T-helper 17 cell (primary cell): Measurements from ENCODE around the gene LARGE1. TPM values are rescaled to one million over a fixed set of nuclear protein-coding genes. Genes with fewer than 3 reads are reported as not detected.

Experiments
- ATAC-seq: fragments of 150-1000 bp; cut with Tn5 transposase; 2 replicates; pipeline ENCODE4 v1.10.0; 2021; ENCODE audit warnings: mild to moderate bottlenecking, moderate library complexity
- DNase-seq, 3 donors: peaks; one replicate each; pipeline versions ENCODE4 v3.0.0 to v3.0.0-alpha.2; 2020 to 2021
- H3K9me3 ChIP-seq: one replicate; pipeline ENCODE4 v1.7.0; 2013; ENCODE audit warnings: low read length, mild to moderate bottlenecking; ENCODE audit not compliant: control insufficient read depth, poor library complexity, severe bottlenecking
- H3K27ac Mint-ChIP-seq: one replicate; pipeline ENCODE4 v1.8.0; 2022; ENCODE audit warnings: mild to moderate bottlenecking, moderate library complexity, mixed read lengths
- H3K27me3 Mint-ChIP-seq: one replicate; pipeline ENCODE4 v1.8.0; 2022; ENCODE audit warnings: mixed read lengths
- H3K36me3 Mint-ChIP-seq: one replicate; pipeline ENCODE4 v1.8.0; 2022; ENCODE audit warnings: low read depth, mixed read lengths
- H3K4me1 Mint-ChIP-seq: one replicate; pipeline ENCODE4 v1.8.0; 2022; ENCODE audit warnings: mild to moderate bottlenecking, mixed read lengths
- H3K4me3 Mint-ChIP-seq: one replicate; pipeline ENCODE4 v1.8.0; 2022; ENCODE audit warnings: mild to moderate bottlenecking, moderate library complexity, mixed read lengths
- total RNA-seq, 4 donors: library from RNA in 2 of 4; stranded (reverse) in 2 of 4; gene quantifications; one replicate each; pipeline ENCODE4 v1.2.3 and lab custom pipeline; 2022 to 2026

The LARGE1 gene
- total RNA-seq, 2 donors from 2014 or later: 2.1 to 7.0 TPM

DNA sequence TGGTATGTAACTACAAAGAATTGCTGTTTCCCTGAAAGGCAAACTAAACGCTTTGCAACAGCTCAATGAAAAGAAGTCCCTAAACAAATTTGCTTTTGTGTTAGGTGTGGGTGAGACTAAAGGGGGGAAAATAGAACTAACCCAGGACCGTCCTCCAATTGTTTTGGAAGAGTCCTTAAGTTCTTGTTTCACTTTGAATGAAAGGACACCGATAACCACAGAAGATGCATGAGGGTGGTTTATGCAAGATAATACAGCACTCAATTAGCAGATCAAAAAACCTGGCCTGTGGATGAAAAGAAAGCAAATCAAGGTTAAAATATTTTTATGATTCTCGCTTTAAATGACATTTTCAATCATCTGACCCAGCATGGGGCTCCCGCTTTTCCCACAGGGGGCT is 557.6 kb downstream of the LARGE1 start:
- H3K27ac Mint-ChIP-seq: no peak overlapping the region
- no peaks in the 10 kb centered on the region for H3K27me3 Mint-ChIP-seq
- no peak for ATAC-seq
- no peak overlapping the region for H3K4me3 Mint-ChIP-seq
- H3K4me1 Mint-ChIP-seq: no peaks in the 10 kb centered on the region
- H3K9me3 ChIP-seq: no peaks in the 10 kb centered on the region
- H3K36me3 Mint-ChIP-seq: no peaks in the 10 kb centered on the region
- DNase-seq: no peak

DNA sequence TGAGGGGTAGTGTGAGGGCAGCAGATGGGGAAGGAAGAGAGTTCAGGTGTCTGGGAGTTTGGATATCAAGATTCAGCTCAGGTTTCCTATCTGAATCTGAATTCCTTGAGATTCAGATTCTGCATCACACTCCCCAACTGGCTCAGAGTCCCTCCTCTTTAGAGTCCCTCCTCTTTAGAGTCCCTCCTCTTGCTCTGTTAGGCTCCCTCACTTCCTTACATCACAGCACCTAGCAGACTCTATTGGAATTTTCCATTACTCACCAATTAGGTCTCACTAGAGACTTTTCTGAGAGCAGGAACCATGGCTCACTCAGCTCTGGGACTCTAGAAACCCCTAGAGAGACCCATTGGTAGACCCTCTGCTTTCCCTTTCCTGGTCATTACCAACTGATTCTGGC is 558.7 kb downstream of the LARGE1 start:
- ATAC-seq (no peak), DNase-seq (no peak)
- Mint-ChIP-seq H3K27me3 (no peaks in the 10 kb centered on the region), H3K27ac (no peak overlapping the region), H3K4me1 (no peaks in the 10 kb centered on the region), H3K4me3 (no peak overlapping the region), H3K36me3 (no peaks in the 10 kb centered on the region)
- no peaks in the 10 kb centered on the region for H3K9me3 ChIP-seq

DNA sequence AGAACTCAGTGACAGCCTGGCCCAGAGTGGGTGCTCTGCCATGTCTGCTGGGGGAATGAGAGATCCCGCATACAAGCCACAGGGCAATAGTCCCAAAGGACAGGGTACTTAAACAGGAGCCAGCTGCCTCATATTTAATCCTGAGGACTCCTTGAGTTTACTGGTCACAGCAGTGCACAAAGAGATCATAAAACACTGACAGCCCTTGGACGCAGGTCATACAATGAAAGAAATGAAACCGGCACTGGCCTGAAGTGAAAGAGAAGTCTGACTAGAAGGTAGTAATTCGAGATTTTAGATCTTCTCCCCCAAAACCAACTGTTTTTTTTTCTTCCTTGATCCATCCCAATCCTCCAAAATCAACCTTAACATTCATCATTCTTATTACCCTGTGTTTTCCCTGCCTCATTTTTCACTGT is 562.3 kb downstream of the LARGE1 start:
- ATAC-seq (no peak), DNase-seq (no peak)
- Mint-ChIP-seq H3K36me3 (no peaks in the 10 kb centered on the region), H3K27me3 (no peaks in the 10 kb centered on the region), H3K27ac (no peak overlapping the region), H3K4me1 (no peaks in the 10 kb centered on the region), H3K4me3 (no peak overlapping the region)
- no peaks in the 10 kb centered on the region for H3K9me3 ChIP-seq

DNA sequence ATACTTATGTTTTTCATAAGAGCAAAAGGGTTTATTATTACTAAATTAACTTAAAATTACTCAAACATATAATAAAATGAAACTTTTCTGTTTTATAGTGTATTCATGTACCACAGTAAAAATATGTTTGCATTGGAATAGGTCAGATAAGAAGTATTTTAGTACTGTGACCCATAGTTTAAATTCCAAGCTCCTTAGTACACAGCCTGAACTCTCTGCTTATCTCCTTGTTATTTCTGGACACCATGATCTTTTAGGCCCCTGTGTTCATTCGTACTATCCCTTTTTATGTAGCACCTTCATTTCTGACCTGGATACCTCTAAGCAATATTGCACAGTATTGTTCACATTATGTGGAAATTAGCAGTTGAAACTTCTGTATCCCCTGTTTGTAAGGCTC is 565.3 kb downstream of the LARGE1 start:
- Mint-ChIP-seq H3K27ac (no peak overlapping the region), H3K36me3 (no peaks in the 10 kb centered on the region), H3K4me1 (no peaks in the 10 kb centered on the region), H3K4me3 (no peak overlapping the region), H3K27me3 (no peaks in the 10 kb centered on the region)
- DNase-seq (no peak), ATAC-seq (no peak)
- H3K9me3 ChIP-seq: no peaks in the 10 kb centered on the region

DNA sequence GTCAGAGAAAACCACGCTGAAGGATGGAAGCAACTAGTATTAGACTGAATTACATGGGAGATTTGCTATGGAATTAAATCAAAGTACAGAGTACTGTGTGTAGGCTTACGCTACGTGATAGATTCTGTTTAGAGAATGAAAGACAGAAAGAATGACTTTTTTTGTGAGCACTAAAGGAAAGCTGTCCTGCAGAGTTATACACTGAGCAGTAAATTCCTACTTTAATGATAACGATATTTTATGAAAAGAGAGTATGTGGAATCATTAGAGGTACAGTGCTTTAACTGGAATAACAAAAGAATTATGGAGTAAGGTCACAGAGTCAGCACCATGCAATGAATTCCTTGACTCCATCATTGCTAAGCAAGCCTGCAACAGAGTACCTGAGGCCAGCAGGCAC is 566.8 kb downstream of the LARGE1 start:
- H3K9me3 ChIP-seq: no peaks in the 10 kb centered on the region
- H3K27me3 Mint-ChIP-seq: no peaks in the 10 kb centered on the region
- no peak overlapping the region for H3K4me3 Mint-ChIP-seq
- ATAC-seq (no peak), DNase-seq (no peak)
- no peaks in the 10 kb centered on the region for H3K4me1 Mint-ChIP-seq
- H3K27ac Mint-ChIP-seq: no peak overlapping the region
- no peaks in the 10 kb centered on the region for H3K36me3 Mint-ChIP-seq

DNA sequence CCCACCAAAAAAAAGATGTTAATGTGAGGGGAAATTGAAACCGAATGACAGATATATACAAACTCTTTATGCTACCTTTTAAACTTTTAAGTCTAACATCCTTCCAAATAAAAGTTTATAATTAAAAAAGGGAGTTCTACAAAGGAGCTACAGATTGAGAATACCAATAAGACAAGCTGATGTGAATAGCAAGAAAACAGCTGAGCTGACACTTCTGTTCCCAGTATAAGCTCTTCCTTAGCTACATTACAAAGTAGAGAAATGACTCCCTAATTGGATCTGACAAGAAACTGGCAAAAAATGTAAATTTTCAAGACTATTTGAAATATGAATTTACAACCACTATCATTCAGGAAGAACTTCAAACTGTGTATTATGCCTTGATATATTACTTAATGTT is 567.5 kb downstream of the LARGE1 start:
- Mint-ChIP-seq H3K4me1 (no peaks in the 10 kb centered on the region), H3K4me3 (no peak overlapping the region), H3K27ac (no peak overlapping the region), H3K27me3 (no peaks in the 10 kb centered on the region), H3K36me3 (no peaks in the 10 kb centered on the region)
- DNase-seq (no peak), ATAC-seq (no peak)
- H3K9me3 ChIP-seq: no peaks in the 10 kb centered on the region

DNA sequence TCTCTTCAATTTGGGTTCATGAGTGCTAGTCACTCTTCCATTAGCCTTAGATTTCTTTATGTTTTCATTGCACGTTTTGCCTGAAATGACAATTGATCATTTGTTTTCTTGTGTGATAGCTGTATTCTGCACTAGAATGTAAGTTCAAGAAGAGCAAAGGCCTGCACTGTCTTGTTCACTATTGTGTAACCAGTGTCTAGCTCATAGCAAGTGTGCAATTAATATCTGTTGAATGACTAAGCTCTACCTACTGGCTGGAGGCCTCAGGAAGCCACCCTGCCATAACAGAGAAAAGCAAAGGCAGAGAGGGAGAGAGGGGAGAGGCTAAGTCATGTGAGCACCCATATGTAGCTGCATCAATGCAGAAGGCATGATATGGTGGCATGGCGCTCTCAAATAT is 569.3 kb downstream of the LARGE1 start:
- ATAC-seq (no peak), DNase-seq (no peak)
- H3K27me3 Mint-ChIP-seq: no peaks in the 10 kb centered on the region
- no peaks in the 10 kb centered on the region for H3K4me1 Mint-ChIP-seq
- no peaks in the 10 kb centered on the region for H3K36me3 Mint-ChIP-seq
- no peak overlapping the region for H3K27ac Mint-ChIP-seq
- H3K9me3 ChIP-seq: no peaks in the 10 kb centered on the region
- no peak overlapping the region for H3K4me3 Mint-ChIP-seq

DNA sequence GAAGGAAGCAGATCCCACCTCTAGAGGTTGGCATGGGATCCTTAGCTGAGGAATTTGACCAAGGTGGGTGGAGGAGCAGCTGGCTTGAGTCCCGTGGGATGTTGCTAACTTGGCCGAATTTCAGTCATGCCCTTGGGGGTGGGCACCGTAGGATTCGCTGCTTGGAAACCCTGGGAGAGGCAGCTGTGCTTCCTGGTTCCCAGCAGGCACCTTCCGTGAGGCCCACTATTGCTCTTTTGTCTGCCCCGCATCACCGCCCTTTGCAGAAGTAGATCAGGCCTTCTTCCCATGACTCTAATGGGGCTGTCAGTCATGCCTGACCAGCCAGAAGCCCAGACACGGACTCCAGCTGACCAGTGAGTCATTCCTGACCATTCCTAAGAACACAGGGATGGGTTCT is 569.8 kb downstream of the LARGE1 start:
- no peak overlapping the region for H3K4me3 Mint-ChIP-seq
- no peak overlapping the region for H3K27ac Mint-ChIP-seq
- no peaks in the 10 kb centered on the region for H3K36me3 Mint-ChIP-seq

DNA sequence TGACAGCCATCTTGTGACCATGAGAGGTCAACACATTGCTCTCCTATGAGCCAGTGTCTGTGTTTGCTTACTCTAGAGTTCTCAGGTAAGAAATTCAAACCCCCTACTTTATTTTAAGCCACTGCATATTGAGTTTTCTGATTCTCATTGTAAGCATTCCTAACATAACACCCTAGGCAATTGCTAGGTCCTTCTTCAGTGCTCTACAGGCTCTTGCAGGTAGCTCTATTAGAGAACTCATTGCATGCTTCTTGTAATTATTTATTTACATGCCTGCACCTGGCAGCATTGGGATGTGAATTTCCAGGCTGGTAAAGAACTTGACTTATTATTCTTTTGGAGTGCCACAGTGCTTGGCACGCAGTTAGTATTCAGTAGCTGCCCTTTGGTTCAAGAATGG is 573.3 kb downstream of the LARGE1 start:
- DNase-seq: no peak
- no peaks in the 10 kb centered on the region for H3K36me3 Mint-ChIP-seq
- no peaks in the 10 kb centered on the region for H3K9me3 ChIP-seq
- no peaks in the 10 kb centered on the region for H3K27me3 Mint-ChIP-seq
- H3K4me1 Mint-ChIP-seq: no peaks in the 10 kb centered on the region
- H3K4me3 Mint-ChIP-seq: no peak overlapping the region
- ATAC-seq: no peak
- H3K27ac Mint-ChIP-seq: no peak overlapping the region

More for the DNA sequence above, 569.8 kb downstream of the LARGE1 start:
- Mint-ChIP-seq H3K27me3 (no peaks in the 10 kb centered on the region), H3K4me1 (no peaks in the 10 kb centered on the region)
- no peak for ATAC-seq
- H3K9me3 ChIP-seq: no peaks in the 10 kb centered on the region
- no peak for DNase-seq

GRCh38 chr22:33341611-33342010 is 578.7 kb downstream of the LARGE1 start:
- no peak for ATAC-seq
- Mint-ChIP-seq H3K36me3 (no peaks in the 10 kb centered on the region), H3K4me3 (no peak overlapping the region), H3K4me1 (no peaks in the 10 kb centered on the region), H3K27ac (no peak overlapping the region), H3K27me3 (no peaks in the 10 kb centered on the region)
- no peaks in the 10 kb centered on the region for H3K9me3 ChIP-seq
- no peak for DNase-seq

DNA sequence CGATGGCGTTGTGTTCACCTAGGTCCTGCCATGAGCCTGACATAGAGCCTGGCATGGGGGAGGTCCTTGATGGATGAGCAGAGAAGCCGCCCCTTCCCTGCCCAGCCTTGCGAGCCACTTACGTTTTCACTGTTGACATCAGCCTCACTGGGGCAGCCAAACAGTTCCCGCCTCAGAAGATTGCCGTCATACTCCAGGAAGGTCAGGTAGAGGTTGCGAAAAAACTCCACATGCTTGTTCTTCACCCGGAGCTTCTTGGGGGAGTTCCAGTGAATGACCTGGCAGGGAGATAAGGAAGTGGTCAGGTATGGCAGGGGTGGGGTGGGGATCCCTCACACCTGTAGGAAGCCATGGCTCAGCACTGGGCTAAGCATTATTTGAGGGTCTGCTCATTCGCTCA is 582.8 kb downstream of the LARGE1 start:
- Mint-ChIP-seq H3K4me3 (no peak overlapping the region), H3K27ac (no peak overlapping the region), H3K36me3 (no peaks in the 10 kb centered on the region), H3K27me3 (no peaks in the 10 kb centered on the region), H3K4me1 (no peaks in the 10 kb centered on the region)
- no peak for DNase-seq
- ATAC-seq: no peak
- no peaks in the 10 kb centered on the region for H3K9me3 ChIP-seq

DNA sequence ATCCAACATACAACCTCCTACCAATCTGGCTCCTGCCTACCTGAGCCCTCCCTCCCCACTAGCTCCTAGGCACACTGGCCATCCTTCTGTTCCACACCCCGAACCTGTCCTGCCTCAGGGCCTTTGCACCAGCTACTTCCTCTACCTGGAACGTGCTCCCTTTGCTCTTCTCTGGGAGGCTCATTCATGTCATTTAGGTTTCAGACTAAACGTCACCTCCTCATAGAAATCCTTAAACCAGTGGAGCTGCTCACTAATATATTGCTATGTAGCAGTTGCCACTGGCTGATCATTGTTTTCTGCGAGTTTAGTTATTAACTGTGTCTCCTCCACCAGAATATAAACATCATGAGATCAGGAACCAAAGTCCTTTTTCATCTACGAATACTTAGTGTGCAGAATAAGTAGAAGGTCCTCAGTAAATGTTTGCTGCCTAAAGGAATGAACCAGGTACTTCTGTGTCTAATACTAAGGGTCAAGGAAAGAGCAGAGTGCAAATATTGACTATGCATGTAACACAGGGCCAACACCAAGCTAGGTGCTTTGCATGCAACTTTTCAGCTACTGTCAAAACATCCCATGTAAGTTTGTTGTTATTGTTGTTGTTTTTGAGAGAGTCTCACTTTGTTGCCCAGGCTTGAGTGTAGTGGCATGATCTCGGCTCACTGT is 584.5 kb downstream of the LARGE1 start:
- H3K27ac Mint-ChIP-seq: no peak overlapping the region

DNA sequence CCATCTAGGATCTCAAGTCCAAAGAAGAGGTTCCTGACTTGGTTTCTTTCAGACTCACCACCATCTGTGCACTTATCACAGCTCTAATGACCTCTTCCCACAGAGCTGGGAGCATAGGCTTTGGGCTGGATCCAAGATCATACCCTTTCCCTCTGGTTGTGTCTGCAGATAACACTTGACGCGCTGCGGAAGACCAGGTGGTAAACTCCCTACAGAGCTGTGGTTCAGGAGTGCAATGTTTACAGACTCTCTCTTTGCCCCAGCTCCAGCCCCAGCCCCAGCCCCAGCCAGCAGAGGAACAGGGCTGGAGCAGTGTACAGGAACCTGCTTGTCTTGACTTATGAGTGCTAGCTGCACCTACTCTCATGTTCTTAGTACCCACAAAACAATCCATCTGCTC is 587.7 kb downstream of the LARGE1 start:
- ATAC-seq: no peak
- no peak for DNase-seq
- no peaks in the 10 kb centered on the region for H3K27me3 Mint-ChIP-seq
- no peak overlapping the region for H3K27ac Mint-ChIP-seq
- no peaks in the 10 kb centered on the region for H3K4me1 Mint-ChIP-seq
- H3K9me3 ChIP-seq: no peaks in the 10 kb centered on the region
- H3K4me3 Mint-ChIP-seq: no peak overlapping the region
- H3K36me3 Mint-ChIP-seq: no peaks in the 10 kb centered on the region

More for the DNA sequence above, 584.5 kb downstream of the LARGE1 start:
- H3K27me3 Mint-ChIP-seq: no peaks in the 10 kb centered on the region
- no peak overlapping the region for H3K4me3 Mint-ChIP-seq
- no peaks in the 10 kb centered on the region for H3K36me3 Mint-ChIP-seq
- H3K4me1 Mint-ChIP-seq: no peaks in the 10 kb centered on the region
- no peaks in the 10 kb centered on the region for H3K9me3 ChIP-seq
- DNase-seq (no peak), ATAC-seq (no peak)

- no peaks in the 10 kb centered on the region for H3K36me3 Mint-ChIP-seq
- H3K4me1 Mint-ChIP-seq: no peaks in the 10 kb centered on the region
- H3K27me3 Mint-ChIP-seq: no peaks in the 10 kb centered on the region
- no peak for DNase-seq
- no peak for ATAC-seq
- H3K4me3 Mint-ChIP-seq: no peak overlapping the region
- H3K27ac Mint-ChIP-seq: no peak overlapping the region
- H3K9me3 ChIP-seq: no peaks in the 10 kb centered on the region
Measured at GRCh38 chr22:33331017-33331416, 589.3 kb downstream of the LARGE1 start.
